ENCODE data around the gene NR6A1. TPM values are rescaled to one million over a fixed set of nuclear protein-coding genes. Genes with fewer than 3 reads are reported as not detected.

Gene NR6A1
- 2.3 and 2.7 TPM in 2 replicates for total RNA-seq

- Mint-ChIP-seq H3K27ac (peak within 1 kb of the TSS; percentile 94), H3K36me3 (ENCODE audit: low read depth) (peaks cover 2% of the 10 kb centered on the region), H3K4me3 (peak within 1 kb of the TSS; percentile 91), H3K27me3 (peaks cover 63% of the 10 kb centered on the region), H3K9me3 (no peaks in the 10 kb centered on the region), H3K4me1 (peaks cover 44% of the 10 kb centered on the region)
- intact Hi-C loops (cut with micrococcal nuclease), result loop anchor here (2.0 to 5.0 kb wide), 3 partner anchors 170 to 471 kb away; partner anchors contain the start of genes GOLGA1, HSPA5 and SCAI
- DNase-seq, result peak; percentile 99
Measured at GRCh38 chr9:124771021-124771866, at the start of gene NR6A1. Gene NR6A1, minus strand, starts transcription at chr9:124771311.

- Mint-ChIP-seq H3K4me3 (peak overlapping the region; percentile 40), H3K27ac (peak overlapping the region; percentile 72), H3K4me1 (peaks cover 13% of the 10 kb centered on the region), H3K36me3 (ENCODE audit: low read depth) (no peaks in the 10 kb centered on the region), H3K9me3 (no peaks in the 10 kb centered on the region), H3K27me3 (peaks cover 7% of the 10 kb centered on the region)
- DNase-seq, result peak; percentile 63
- intact Hi-C loops (cut with micrococcal nuclease), result no loop called here
Measured at GRCh38 chr9:124818431-124819281, 47.5 kb upstream of the NR6A1 start.

GRCh38 chr9:124815601-124816000, 44.5 kb upstream of the NR6A1 start:
- Mint-ChIP-seq H3K4me1 (peaks cover 16% of the 10 kb centered on the region), H3K27ac (no peak overlapping the region), H3K36me3 (ENCODE audit: low read depth) (no peaks in the 10 kb centered on the region), H3K4me3 (no peak overlapping the region), H3K9me3 (no peaks in the 10 kb centered on the region), H3K27me3 (peaks cover 7% of the 10 kb centered on the region)
- intact Hi-C loops (cut with micrococcal nuclease), result no loop called here
- DNase-seq, result no peak

DNA sequence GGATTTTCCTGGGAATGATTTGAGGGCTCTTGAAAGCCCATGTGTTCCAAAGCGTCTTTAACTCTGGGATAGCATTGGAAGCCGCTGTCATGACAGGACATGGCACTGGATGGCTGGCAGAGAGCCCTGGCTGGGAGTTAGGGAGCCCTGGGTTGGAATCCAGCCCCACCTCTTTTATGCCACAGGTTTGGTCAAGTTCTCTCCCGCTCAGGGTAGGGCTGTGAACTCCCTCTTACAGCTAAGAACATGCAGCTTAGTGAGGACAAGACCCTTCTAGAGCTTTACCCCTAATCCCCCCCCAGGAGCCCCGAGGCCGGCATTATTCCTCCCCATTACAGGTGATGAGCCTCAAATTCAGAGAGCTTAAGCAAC, 43.0 kb upstream of the NR6A1 start:
- no peaks in the 10 kb centered on the region for H3K9me3 Mint-ChIP-seq
- H3K4me3 Mint-ChIP-seq, result no peak overlapping the region
- intact Hi-C loops (cut with micrococcal nuclease), result no loop called here
- no peak overlapping the region for H3K27ac Mint-ChIP-seq
- H3K4me1 Mint-ChIP-seq, result peaks cover 14% of the 10 kb centered on the region
- DNase-seq, result no peak
- no peaks in the 10 kb centered on the region for H3K36me3 Mint-ChIP-seq (ENCODE audit: low read depth)
- peaks cover 7% of the 10 kb centered on the region for H3K27me3 Mint-ChIP-seq

DNA sequence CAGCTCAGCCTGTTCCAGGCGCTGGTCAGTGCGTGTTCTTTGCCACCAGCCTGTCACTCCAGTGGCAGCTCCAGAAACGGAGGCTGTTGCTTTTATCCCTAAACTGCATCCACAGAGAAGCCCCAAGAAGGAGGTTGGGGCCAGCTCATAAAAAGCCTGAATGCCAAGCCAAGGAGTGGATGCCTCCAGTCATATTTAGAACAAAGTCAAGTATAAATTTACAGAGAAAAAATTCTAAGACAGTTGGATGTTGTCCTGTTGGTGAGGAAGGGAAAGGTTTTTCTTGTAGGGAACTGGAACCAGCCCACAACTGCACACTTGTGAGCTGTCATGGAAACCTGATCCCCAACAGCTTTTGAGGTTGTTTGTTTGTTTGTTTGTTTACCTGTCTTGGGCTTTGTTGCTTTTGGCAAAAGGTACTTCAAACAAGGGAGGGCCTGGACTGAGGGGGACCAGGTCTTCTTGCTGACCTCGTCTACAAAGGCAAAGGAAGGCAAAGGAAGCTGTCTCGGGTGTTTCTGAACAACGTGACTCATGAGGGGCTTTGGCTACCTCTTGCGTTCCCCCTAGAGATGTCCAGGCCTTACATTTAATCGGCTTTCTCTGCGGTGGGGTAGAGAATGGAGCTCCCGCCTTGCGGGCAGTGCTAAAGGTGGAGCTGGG, 42.5 kb upstream of the NR6A1 start:
- H3K9me3 Mint-ChIP-seq, result no peaks in the 10 kb centered on the region
- intact Hi-C loops (cut with micrococcal nuclease), result no loop called here
- no peak overlapping the region for H3K27ac Mint-ChIP-seq
- H3K4me1 Mint-ChIP-seq, result peaks cover 12% of the 10 kb centered on the region
- no peaks in the 10 kb centered on the region for H3K36me3 Mint-ChIP-seq (ENCODE audit: low read depth)
- peaks cover 7% of the 10 kb centered on the region for H3K27me3 Mint-ChIP-seq
- no peak for DNase-seq
- no peak overlapping the region for H3K4me3 Mint-ChIP-seq

DNA sequence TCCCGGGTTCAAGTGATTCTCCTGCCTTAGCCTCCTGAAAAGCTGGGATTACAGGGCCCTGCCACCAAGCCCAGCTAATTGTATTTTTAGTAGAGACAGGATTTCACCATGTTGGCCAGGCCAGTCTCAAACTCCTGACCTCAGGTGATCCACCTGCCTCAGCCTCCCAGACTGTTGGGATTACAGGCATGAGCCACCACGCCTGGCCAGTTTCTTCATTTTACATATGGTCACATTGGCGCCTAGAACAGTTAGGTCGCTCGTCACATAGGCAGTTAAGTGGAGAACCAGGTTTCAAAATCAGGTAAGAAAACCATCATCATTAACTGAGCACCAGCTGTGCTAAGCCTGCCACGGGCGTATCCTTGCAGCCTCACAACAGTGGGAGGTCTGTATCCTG, 41.9 kb upstream of the NR6A1 start:
- intact Hi-C loops (cut with micrococcal nuclease), result no loop called here
- Mint-ChIP-seq H3K4me3 (no peak overlapping the region), H3K27ac (no peak overlapping the region), H3K9me3 (no peaks in the 10 kb centered on the region), H3K36me3 (ENCODE audit: low read depth) (no peaks in the 10 kb centered on the region), H3K4me1 (peaks cover 6% of the 10 kb centered on the region), H3K27me3 (peaks cover 4% of the 10 kb centered on the region)
- no peak for DNase-seq

GRCh38 chr9:124812441-124812876, 41.3 kb upstream of the NR6A1 start:
- no peak for DNase-seq
- intact Hi-C loops (cut with micrococcal nuclease), result no loop called here
- Mint-ChIP-seq H3K4me1 (peaks cover 5% of the 10 kb centered on the region), H3K9me3 (no peaks in the 10 kb centered on the region), H3K4me3 (no peak overlapping the region), H3K27ac (no peak overlapping the region), H3K27me3 (peaks cover 3% of the 10 kb centered on the region), H3K36me3 (ENCODE audit: low read depth) (no peaks in the 10 kb centered on the region)

DNA sequence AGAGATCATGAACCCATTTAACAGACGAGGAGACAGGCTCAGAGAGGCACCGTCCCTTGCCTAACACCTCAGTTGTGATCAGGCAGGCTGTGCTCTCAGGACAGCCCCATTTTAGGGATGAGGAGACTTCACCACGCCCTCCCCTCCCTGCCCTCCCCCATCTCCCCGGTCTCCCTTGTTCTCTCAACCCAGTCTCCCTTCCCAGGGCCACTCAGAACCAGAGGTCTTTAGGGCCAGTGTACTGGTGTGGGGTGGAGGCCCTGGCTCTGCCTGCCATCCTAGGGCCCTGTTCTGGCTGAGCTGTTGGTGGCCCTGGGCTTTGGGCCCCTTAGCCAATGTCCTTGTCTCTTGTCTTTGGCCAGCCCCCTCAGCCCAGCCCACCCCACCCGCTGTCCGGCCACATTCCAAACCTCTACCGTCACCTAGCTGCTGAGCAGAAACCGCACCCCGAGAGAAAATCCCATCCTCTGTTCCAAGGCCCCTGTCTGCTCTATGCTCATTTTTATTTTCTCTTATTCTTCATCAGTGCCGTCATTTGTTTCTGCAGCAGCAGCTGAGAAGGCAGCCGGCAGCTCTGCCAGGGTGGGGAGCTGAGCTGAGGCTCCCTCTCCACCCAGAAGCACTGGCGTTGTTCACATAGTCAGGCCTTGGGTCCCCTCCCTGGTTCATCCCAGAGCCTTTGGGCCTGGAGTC, 39.7 kb upstream of the NR6A1 start:
- Mint-ChIP-seq H3K4me3 (no peak overlapping the region), H3K27me3 (peaks cover 3% of the 10 kb centered on the region), H3K9me3 (no peaks in the 10 kb centered on the region), H3K4me1 (peaks cover 2% of the 10 kb centered on the region), H3K27ac (no peak overlapping the region), H3K36me3 (ENCODE audit: low read depth) (no peaks in the 10 kb centered on the region)
- intact Hi-C loops (cut with micrococcal nuclease), result no loop called here
- no peak for DNase-seq

- Mint-ChIP-seq H3K9me3 (no peaks in the 10 kb centered on the region), H3K4me3 (no peak overlapping the region), H3K4me1 (peaks cover 2% of the 10 kb centered on the region), H3K36me3 (ENCODE audit: low read depth) (no peaks in the 10 kb centered on the region), H3K27me3 (peaks cover 1% of the 10 kb centered on the region), H3K27ac (no peak overlapping the region)
- intact Hi-C loops (cut with micrococcal nuclease), result no loop called here
- DNase-seq, result no peak
Measured at GRCh38 chr9:124809741-124810500, 38.8 kb upstream of the NR6A1 start.

DNA sequence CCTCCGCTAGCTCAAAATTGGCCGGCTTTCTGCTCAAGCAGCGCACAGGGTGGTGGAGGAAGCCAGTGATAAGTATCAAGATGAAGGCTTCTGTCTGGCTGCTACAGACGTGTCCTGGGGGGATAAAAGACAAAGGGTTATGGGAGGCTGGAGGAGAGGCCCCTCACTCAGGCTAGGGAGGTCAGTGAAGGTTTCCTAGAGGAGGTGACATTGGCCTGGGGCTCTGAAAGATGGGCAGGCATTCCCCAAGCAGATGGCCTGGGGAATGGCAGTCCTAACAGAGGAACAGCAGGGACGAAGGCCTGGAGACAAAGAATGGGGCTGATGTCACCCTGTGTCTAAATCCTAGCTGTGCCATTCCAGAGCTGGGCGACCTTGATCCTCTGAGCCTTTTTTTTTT, 38.1 kb upstream of the NR6A1 start:
- intact Hi-C loops (cut with micrococcal nuclease), result no loop called here
- H3K4me3 Mint-ChIP-seq, result no peak overlapping the region
- no peak overlapping the region for H3K27ac Mint-ChIP-seq
- no peaks in the 10 kb centered on the region for H3K9me3 Mint-ChIP-seq
- no peaks in the 10 kb centered on the region for H3K36me3 Mint-ChIP-seq (ENCODE audit: low read depth)
- H3K4me1 Mint-ChIP-seq, result peaks cover 2% of the 10 kb centered on the region
- peaks cover 1% of the 10 kb centered on the region for H3K27me3 Mint-ChIP-seq
- DNase-seq, result no peak

DNA sequence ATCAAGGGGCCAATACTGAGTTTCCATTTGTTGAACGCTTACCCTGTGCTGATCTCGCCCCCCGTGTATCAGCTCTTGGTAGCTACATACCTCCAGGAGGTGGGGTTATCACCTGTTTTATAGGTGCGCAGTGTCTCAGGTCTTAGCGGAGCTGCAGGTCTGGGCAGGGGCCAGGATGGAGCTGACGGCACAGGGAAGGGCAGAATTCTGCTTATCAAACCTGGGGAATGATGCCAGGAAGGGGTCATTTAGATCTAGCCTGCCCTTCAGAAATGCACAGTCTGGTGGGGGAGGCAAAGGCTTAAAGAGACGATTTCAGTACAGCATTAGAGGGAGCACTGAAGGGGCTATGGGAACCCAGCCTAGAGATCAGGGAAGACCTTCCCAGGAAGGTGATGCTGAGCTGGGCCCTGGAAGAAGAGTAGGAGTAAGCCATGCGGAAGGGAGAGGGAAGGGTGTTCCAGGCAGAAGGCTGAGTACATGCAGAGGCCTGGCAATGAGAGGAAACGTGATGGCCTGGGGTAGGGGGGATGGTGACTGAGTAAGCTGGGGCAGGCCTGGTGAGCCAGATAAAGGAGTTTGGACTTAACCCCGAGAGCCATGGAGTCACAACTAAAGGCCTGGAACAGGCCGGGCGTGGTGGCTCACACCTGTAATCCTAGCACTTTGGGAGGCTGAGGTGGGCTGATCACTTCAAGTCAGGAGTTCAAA, 37.3 kb upstream of the NR6A1 start:
- intact Hi-C loops (cut with micrococcal nuclease), result no loop called here
- Mint-ChIP-seq H3K4me1 (peaks cover 2% of the 10 kb centered on the region), H3K27me3 (no peaks in the 10 kb centered on the region), H3K27ac (no peak overlapping the region), H3K36me3 (ENCODE audit: low read depth) (no peaks in the 10 kb centered on the region), H3K4me3 (no peak overlapping the region), H3K9me3 (no peaks in the 10 kb centered on the region)
- DNase-seq, result no peak

GRCh38 chr9:124805186-124805585, 34.1 kb upstream of the NR6A1 start:
- H3K4me1 Mint-ChIP-seq, result no peaks in the 10 kb centered on the region
- intact Hi-C loops (cut with micrococcal nuclease), result no loop called here
- no peak overlapping the region for H3K27ac Mint-ChIP-seq
- no peak overlapping the region for H3K4me3 Mint-ChIP-seq
- no peaks in the 10 kb centered on the region for H3K36me3 Mint-ChIP-seq (ENCODE audit: low read depth)
- H3K9me3 Mint-ChIP-seq, result no peaks in the 10 kb centered on the region
- H3K27me3 Mint-ChIP-seq, result peaks cover 4% of the 10 kb centered on the region
- DNase-seq, result no peak
